Hepatocyte (in vitro differentiated cells): ENCODE data around the gene BCKDK.

ENCODE experiments used
- CTCF ChIP-seq: fragments of 200-600 bp; sonication (generic); IDR thresholded peaks from 2 replicates; pipeline ENCODE4 v1.5.1; 2016; ENCODE audit warnings: antibody characterized with exemption, mild to moderate bottlenecking; ENCODE audit not compliant: poor library complexity
- EZH2 ChIP-seq: fragments of 200-600 bp; sonication (generic); IDR thresholded peaks from 2 replicates; pipeline ENCODE4 v1.6.1; 2016; ENCODE audit warnings: antibody characterized with exemption, mild to moderate bottlenecking, borderline replicate concordance

GRCh38 chr16:31108035-31108793 is at the start of gene BCKDK:
- no peak for TF ChIP-seq CTCF
- no peak for TF ChIP-seq EZH2
